ENCODE measurements around the gene C10orf62.
"Not testable (repeated sequence)": the region's sequence is repeated elsewhere in the genome, so short reads cannot be mapped to it uniquely, and the experiment has no call there.

Gene C10orf62

DNA sequence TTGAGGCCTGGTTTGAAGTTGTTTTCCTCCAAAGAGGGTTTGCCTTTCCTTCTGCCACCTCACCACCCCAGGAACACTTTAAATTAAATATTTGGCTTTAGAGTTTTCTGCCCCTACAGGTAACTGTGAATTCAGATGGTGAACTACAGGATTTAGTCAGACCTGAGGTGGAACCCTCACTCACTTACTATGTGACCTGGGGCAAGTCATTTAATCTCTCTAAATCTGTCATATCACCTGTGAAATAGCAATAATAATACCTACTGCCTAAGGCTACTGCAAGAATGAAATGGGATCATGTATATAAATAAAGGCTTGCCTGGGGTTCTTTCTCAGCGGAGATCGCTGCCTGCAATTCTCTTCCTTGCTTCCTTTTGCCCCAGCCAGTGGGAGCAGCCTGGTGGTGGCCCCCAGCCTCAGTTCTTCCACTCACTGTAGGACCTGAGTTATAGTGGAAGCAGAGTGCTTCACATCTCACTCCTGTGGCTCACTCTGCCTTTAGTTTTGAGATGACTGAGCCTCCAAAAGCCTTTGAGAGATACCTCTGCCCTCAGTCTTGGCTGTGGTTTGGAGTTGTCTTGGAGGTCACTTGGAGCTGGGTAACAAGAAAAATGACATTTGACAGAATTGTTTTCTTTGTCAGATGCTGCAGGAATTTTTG, 23.1 kb upstream of the C10orf62 start:
- no peak for DNase-seq

DNA sequence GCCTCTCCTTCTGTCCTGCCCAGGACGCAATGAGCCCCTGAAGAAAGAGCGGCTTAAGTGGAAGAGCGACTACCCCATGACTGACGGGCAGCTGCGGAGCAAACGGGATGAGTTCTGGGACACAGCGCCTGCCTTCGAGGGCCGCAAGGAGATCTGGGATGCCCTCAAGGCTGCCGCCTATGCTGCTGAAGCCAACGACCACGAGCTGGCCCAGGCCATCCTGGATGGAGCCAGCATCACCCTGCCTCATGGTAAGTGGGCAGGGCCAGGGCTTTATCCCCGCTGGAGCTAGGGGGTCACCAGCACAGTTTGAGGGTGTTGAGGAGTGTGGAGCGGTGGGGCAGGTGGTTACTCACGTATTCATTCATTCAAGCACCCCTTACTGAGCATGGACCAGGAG, 21.6 kb upstream of the C10orf62 start:
- DNase-seq = no peak

DNA sequence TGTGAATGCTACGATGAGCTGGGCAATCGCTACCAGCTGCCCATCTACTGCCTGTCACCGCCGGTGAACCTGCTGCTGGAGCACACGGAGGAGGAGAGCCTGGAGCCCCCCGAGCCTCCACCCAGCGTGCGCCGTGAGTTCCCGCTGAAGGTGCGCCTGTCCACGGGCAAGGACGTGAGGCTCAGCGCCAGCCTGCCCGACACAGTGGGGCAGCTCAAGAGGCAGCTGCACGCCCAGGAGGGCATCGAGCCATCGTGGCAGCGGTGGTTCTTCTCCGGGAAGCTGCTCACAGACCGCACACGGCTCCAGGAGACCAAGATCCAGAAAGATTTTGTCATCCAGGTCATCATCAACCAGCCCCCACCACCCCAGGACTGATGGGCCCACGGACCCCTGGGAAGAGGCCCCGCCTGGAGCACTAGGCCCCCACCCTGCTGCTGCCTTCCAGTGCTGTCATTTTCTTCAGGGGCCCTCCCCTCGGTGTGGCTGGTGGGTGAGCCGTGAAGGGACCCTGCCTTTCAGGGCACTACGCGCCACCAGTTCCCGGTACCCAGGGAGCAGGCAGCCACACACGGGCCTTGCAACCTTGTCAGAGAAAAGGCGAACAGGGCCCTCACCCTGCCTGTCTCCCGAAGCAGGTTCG, 19.3 kb upstream of the C10orf62 start:
- no peak for DNase-seq

DNA sequence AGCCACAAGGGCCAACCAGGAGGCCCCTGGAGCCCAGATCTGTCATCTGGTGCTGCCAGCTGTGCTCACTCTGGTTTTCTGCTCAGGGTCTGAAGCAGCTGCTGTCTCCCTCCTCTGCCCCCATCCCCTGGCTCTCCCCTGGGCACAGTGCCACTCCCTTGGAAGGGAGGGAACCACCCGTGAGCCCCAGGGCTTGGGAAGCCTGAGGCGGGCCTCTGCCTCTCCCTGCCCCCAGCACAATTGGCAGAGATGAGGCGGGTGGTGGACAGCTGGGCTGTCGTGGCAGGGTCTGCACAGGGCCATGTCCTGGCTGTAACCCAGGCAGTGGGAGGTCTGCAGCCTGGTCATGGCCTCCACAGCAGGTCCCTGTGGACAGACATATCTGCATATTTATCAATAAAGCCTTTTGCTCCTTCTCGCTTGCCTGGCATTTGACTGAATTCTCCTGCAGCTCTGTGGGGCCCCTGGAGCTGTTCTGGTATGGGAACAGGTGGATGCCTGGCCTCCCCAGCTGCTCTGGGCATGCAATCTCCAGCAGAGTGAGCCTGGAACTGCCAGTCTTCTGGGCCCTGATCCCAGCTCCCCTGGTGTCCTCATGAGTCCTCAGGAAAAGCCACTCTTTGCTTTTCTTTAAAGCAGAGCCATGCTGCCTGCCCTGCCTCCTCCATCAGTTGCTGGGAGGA, 18.6 kb upstream of the C10orf62 start:
- no peak for DNase-seq

DNA sequence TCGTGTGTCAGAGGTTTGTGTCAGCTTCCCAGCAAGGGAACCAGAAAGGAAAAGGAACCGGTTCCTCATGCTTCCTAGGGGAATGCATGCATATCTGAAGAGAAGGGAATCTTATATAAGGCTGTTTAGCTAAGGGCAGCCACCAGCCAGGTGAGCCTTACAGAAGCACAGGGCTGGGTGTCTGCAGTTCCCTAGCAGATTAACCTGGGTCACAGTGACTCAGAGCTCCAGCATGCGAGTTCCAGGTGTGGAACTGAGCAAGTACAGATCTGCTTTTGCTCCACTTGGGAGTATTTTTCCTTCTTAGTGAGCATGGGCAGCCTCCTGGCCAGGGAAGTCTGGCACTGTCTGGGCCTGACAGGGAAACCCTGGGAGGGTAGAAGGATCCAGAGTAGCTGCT, 17.9 kb upstream of the C10orf62 start:
- no peak for DNase-seq

DNA sequence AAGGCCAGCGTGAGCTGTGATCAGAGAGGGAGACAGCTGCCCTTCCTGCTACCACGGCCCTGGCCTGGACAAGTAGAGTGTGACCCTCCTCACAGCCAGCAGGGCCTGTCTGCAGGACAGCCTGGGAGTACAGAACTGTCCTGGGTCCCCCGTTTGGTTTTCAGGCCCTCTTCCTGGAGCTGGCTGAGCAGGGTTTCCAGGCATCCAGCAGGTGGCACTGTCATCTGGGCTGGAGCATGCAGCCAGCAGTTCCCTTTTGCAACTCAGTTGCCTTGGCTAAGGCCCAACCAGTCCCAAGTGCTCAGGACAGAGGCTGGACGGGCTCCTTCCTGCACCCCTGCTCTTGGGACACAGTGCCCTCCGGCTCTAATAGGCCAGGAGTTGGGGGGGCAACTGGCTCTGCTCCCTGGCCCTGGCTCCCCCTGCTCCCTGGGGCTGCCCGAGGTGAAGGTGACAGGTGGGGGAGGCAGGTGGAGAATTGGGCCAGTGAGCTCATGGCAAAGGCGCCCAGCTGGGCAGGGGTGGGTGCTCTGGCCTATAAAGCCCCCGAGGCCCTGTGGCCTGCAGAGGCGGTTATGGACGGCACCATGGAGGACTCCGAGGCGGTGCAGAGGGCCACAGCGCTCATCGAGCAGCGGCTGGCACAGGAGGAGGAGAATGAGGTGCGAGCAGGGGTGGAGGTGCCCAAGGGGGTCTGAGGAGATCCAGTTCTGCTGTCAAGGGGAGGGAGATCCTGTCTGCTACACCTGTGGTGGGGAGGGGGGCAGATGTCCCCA, 17.1 kb upstream of the C10orf62 start, which contains the start of gene ANKRD2:
ANKRD2 (plus strand) TSS at position 566 of the 776 bp plus-strand sequence; CDS start at position 576, 10 bp downstream.
- DNase-seq = peak; percentile 66

DNA sequence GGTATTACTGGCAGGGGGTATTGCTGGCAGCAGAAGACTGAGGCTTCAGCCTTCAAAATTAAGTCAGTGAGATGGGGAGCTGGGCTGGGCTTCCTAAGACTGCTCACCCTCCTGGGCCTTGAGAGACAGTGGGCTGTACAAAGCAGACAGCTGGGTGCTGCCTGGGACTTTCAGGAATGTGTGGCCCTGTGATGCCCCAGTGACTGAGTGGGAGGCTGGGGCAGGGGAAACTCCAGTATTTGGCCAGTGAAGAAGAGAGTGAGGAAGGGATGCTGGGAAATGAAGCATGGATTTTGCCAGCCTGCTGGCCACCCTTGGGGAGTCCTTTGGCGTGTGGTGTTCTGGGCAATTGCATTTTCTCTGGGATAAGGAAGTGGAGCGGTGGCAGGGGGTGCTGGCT, 16.5 kb upstream of the C10orf62 start:
- DNase-seq = no peak

DNA sequence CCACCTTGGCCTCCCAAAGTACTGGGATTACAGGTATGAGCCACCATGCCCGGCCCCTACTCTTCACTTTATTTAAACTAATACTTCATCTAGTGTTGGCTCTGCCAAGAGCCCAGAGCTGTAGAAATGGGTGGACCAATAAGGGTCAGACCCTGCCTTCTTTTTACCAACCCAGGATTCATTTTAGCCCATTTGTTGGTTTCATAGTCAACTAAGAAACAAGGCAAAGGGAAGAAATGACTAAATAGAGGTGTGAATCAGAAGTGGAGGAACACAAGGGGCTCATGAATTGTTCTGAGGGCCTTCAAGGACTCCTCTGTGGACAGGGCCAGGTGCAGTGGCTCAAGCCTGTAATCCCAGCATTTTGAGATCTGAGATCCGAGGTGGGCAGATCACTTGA, 15.8 kb upstream of the C10orf62 start:
- no peak for DNase-seq

DNA sequence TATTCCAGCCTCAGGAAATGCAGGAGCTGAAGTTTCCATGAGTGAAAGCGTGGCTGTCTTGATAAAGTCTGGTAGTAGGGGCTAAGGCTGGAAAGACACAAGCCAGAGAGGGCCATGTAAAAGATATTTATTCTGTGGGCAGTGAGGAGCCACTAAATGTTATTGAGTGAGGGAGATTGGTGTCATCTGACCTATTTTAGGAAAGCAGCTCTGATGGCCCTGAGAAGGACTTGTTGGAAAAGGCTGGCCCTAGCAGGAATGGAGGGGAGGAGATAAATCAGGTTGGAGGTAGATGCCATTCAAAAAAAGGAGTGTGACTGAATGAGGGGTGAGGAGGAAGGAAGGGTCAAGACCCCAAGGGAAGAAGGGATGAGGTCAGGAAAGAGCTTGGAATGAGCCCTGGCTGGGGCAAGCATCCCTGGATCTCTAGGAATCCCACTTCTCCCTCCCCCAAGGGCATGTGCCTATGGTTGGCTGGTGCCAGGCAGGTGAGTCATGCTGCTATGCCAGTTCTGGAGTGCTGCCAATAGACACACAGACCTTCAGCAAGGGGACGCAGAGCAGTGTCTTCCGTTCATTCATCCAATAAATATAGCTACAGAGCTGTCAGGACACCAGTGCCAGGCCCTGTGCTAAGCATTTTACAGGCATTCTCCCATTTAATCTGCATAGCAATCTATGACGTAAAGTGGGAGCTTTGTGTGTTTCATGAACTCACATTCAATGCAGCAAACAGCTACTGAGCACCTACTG, 15.0 kb upstream of the C10orf62 start:
- peak; percentile 93 for DNase-seq

DNA sequence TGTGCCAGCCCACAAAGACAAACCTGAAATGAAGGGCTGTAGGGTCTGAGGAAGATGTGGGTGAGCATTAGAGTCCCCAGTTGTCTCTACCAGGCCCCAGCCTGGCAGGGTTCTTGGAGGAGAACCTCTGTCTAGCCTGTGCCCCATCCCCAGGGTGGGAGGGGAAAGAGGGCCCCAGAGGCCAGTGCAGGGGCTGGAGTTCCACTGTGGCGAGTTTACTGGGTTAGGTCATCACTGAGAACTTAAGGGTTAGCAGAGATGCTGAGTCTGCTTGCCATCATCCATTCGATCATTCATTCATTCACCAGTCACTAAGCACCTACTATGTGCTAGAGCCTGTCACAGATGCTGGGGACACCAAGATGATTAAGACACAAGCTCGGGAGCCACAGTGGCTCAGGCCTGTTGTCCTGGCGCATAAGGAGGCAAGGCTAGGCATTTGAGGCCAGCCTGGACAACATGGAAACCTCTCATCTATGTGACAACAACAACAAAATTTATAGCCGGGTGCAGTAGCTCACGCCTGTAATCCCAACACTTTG, 14.3 kb upstream of the C10orf62 start:
- no peak for DNase-seq

DNA sequence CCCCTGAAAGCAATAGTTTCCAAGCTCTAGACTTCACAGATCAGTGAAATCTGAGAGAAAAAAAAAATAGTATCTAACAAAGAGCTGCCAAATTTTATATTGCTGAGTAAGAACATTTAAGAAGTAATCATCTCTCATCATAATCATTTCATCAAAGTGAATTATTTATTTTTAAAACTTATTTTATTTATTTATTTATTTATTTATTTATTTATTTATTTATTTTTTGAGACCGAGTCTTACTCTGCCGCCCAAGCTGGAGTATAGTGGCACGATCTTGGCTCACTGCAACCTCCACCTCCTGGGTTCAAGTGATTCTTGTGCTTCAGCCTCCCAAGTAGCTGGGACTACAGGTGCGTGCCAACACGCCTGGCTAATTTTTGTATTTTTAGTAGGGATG, 13.0 kb upstream of the C10orf62 start:
- DNase-seq = not testable (repeated sequence)

DNA sequence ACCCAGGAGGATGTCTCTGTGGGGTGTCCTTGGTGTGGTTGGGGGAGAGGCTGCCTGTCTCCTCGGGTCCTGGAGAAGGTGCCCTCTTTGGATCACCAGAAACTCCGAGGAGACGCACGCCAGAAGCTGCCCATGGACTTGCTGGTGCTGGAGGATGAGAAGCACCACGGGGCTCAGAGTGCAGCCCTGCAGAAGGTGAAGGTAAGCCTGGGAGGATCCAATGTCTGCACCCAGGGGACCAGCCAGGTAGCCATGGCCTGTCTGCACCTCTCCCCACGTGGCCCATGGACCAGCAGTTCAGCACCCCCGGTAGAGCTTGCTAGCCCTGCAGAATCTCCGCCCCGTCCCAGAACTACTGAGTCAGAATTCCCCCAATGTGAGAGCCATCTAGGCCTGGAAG, 11.8 kb upstream of the C10orf62 start:
- no peak for DNase-seq

DNA sequence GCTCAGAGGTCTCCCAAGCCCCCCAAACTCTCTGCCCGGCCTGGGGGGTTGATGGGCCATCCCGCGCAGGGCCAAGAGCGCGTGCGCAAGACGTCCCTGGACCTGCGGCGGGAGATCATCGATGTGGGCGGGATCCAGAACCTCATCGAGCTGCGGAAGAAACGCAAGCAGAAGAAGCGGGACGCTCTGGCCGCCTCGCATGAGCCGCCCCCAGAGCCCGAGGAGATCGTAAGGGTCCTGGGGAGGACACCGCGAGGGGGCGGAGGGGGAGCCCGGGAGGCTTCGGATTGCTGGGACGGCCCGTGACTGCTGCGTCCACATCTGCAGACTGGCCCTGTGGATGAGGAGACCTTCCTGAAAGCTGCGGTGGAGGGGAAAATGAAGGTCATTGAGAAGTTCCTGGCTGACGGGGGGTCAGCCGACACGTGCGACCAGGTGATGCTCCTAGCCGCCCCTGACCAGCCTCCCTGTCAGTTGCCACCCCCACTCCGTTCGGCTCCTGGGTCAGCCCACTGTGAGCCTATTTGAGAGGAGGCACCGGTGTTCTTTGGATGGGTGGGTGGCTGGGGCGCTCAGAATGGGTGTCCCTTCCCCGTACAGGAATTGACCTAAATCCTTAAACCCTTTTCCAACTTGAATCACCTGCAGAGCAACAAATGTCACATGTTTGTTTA, 11.2 kb upstream of the C10orf62 start:
- no peak for DNase-seq

DNA sequence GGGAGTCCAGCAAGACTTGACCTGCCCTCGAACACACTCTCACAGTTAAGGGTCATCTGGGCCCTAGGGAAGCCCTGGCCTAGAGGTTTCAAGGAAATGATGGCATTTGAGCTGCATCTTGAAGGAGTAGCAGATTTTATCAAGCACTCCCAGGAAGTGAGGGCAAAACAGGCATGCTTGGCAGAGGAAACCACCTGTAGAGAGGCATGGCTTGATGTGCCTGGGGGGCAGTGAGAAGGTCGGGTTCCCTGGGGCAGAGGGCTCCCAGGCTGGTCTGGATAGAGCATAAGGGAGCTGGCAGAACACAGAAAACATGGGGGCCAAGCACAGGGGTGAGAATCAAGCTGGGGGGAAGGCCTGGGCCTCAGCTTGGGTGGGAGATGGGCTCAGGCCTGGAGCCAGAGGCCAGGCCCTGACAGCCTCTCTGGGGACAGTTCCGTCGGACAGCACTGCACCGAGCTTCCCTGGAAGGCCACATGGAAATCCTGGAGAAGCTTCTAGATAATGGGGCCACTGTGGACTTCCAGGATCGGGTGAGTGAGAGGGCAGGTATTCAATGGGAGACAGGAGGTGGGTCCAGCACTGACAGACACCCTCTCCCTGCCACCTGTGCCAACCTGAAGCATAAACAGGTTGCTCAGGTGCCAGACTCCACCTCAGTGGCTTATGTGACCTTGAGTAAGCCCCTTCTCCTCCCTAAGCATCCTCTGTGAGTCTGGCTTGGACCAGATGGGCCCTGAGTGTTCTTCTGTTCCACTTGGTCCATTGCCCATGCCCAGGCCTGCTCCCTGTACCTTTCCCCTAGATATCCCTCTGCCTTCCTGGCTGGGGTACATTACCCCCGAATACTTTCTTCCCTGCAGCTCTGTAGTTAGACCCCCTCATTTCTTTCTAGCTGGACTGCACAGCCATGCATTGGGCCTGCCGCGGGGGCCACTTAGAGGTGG, 8.8 kb upstream of the C10orf62 start:
- no peak for DNase-seq

DNA sequence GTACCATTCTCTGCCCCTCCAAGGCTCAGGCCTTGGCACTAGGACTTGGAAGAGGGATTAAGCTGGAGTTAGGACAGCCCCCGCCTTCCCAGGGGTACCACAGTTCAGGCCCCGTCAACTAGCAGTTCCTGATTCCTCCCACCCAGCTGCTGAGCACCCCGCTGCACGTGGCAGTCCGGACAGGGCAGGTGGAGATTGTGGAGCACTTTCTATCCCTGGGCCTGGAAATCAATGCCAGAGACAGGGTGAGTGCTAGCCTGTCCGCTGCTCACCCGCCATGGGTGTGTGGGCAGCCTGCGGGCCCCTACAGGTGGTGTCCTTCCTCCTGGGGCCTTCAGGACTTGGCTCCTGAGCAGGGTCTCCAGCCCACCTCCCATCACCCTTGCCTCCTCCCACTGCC, 7.4 kb upstream of the C10orf62 start:
- no peak for DNase-seq

DNA sequence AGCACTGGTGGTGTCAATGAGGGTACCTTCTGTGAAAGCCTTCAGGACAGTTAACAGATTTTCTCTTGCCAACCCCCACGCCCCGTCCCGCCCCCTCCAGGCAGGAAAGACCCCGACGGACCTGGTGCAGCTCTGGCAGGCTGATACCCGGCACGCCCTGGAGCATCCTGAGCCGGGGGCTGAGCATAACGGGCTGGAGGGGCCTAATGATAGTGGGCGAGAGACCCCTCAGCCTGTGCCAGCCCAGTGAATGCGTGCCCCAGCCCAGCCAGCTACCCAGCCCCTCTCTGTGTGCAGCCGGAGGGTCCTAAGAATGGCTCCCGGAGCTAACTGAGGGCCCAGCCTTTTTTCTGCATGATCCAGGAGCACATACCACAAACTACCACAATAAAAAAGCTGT, 6.0 kb upstream of the C10orf62 start:
- DNase-seq = no peak

DNA sequence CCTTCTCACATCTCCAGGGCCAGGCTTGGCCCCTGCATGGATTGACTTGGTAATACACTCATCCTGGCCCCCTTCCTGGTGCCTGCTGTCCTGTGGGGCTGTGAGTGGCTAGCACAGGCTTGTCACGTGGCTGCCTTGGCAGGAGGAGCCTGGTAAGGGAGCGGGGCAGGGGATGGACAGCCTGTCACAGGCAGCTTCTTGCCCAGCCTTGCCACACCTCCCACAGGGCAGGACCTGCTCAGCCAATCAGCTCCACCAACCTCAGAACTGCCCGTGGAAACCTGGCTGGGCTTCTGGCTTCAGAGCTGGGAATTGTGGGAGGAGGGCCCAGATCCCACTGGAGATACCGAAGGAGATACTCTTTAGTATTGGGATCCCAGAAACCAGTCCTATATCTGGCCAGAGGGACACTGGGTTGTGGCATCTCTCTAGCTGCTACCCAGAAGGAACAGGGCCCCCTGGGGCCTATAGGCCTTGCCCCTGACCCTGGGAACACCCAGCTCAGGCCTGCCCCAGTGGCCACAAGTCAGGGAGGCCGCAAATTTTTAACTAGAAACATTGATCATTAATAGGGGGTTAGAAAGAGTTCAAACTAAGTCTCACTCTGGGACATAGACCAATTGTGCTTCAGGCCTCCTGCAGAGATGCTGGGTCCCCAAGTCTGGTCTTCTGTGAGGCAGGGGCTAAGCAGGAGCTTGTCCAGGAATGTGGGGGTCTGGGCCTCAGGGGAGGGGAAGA, 5.3 kb upstream of the C10orf62 start, which contains the start of gene HOGA1:
HOGA1 (plus strand) TSS at position 330 of the 738 bp plus-strand sequence; CDS start at position 645, 315 bp downstream.
- DNase-seq = peak; percentile 45

DNA sequence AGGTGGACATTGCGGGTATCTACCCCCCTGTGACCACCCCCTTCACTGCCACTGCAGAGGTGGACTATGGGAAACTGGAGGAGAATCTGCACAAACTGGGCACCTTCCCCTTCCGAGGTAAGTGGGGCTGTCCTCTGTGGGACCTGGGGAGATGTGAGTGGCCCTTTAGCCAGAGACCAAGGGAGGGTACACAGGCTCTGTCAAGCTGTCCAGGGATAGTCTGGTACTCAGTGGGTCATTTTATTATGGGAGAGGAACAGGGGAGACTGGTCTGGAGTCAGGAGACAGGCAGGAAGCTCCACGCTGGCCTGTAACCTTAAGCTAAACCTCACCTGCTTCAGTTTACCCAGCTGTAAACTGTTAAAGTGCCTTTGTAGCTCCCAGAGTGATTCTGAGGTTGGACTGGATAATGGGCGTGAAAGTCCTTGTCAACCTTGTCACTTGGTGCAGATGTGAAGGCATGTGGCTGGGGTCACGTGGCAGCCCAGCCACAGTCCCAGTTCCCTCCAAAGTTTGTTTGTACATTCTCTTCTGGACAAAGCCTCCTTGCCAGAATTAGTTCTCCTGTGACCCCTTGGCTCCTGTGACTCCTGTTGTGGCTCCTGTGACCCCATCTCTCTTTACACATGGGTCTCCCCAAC, 4.6 kb upstream of the C10orf62 start:
- DNase-seq = no peak

DNA sequence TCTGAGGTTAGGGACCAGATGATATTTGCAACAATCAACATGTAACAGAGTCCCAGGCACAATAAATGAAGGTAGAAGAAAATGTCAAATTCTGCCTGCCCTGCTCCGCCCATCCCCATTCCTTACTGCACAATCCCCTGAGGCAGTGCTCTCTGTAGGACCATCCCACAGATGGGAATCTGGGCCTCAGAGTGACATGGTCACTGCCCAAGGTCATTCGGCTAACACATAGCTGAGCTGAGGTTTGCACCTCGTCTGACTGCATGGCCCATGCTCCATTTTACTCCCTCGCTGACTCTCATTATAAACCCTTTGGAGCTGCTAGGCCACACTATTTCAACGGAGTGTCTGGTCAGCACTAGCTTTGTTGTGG, 4.1 kb upstream of the C10orf62 start:
- DNase-seq = no peak

Measured in T1000 (cell line).